Progenitor cell of endocrine pancreas (in vitro differentiated cells): Measurements from ENCODE around the gene LYAR. TPM values are rescaled to one million over a fixed set of nuclear protein-coding genes. Genes with fewer than 3 reads are reported as not detected.

Experiments
- DNase-seq: peaks from one replicate; pipeline ENCODE4 v3.0.0; 2021; ENCODE audit warnings: low spot score; ENCODE audit not compliant: unreplicated experiment
- H3K27ac Mint-ChIP-seq: 2 replicates; pipeline ENCODE4 v1.8.0; 2021; ENCODE audit warnings: mild to moderate bottlenecking, moderate library complexity, mixed read lengths
- H3K27me3 Mint-ChIP-seq: 2 replicates; pipeline ENCODE4 v1.8.0; 2021; ENCODE audit warnings: mixed read lengths
- H3K36me3 Mint-ChIP-seq: 2 replicates; pipeline ENCODE4 v1.8.0; 2022; ENCODE audit warnings: mixed read lengths; ENCODE audit not compliant: insufficient read depth
- H3K4me1 Mint-ChIP-seq: 2 replicates; pipeline ENCODE4 v1.8.0; 2021; ENCODE audit warnings: low read depth, mixed read lengths
- H3K4me3 Mint-ChIP-seq: 2 replicates; pipeline ENCODE4 v1.8.0; 2021; ENCODE audit warnings: low read depth, mild to moderate bottlenecking, moderate library complexity, mixed read lengths
- H3K9me3 Mint-ChIP-seq: 2 replicates; pipeline ENCODE4 v1.8.0; 2021; ENCODE audit warnings: low read depth, mixed read lengths
- CTCF ChIP-seq: fragments of 200-600 bp; sonication (generic); IDR thresholded peaks from one replicate; pipeline ENCODE4 v1.5.0; 2021; ENCODE audit warnings: antibody characterized with exemption, mild to moderate bottlenecking; ENCODE audit not compliant: unreplicated experiment
- total RNA-seq: library from RNA; stranded (reverse); gene quantifications from 2 replicates; pipeline ENCODE4 v1.2.1, GENCODE V29; 2021

The LYAR gene
- total RNA-seq, 1 donor from 2014 or later: 18.7 TPM

- Mint-ChIP-seq H3K4me3 (no peak overlapping the region), H3K27ac (no peak overlapping the region), H3K9me3 (no peaks in the 10 kb centered on the region), H3K36me3 (no peaks in the 10 kb centered on the region), H3K4me1 (peaks cover 3% of the 10 kb centered on the region), H3K27me3 (peaks cover 13% of the 10 kb centered on the region)
- TF ChIP-seq CTCF: no peak
- no peak for DNase-seq
These were observed 43.3 kb upstream of the LYAR start for GRCh38 chr4:4333265-4333706.

- DNase-seq: no peak
- Mint-ChIP-seq H3K27me3 (peaks cover 5% of the 10 kb centered on the region), H3K4me1 (peaks cover 3% of the 10 kb centered on the region), H3K9me3 (no peaks in the 10 kb centered on the region), H3K36me3 (no peaks in the 10 kb centered on the region), H3K27ac (no peak overlapping the region), H3K4me3 (no peak overlapping the region)
- TF ChIP-seq CTCF: no peak
These were observed 42.6 kb upstream of the LYAR start for GRCh38 chr4:4332529-4332928.

- no peak overlapping the region for H3K27ac Mint-ChIP-seq
- H3K9me3 Mint-ChIP-seq: no peaks in the 10 kb centered on the region
- H3K36me3 Mint-ChIP-seq: no peaks in the 10 kb centered on the region
- DNase-seq: no peak
- H3K4me3 Mint-ChIP-seq: no peak overlapping the region
- peaks cover 3% of the 10 kb centered on the region for H3K27me3 Mint-ChIP-seq
- peaks cover 3% of the 10 kb centered on the region for H3K4me1 Mint-ChIP-seq
- no peak for TF ChIP-seq CTCF
These were observed 40.8 kb upstream of the LYAR start for GRCh38 chr4:4330794-4331193.

- H3K4me1 Mint-ChIP-seq: peaks cover under 1% of the 10 kb centered on the region
- no peak overlapping the region for H3K4me3 Mint-ChIP-seq
- no peaks in the 10 kb centered on the region for H3K36me3 Mint-ChIP-seq
- H3K27me3 Mint-ChIP-seq: peaks cover 1% of the 10 kb centered on the region
- no peak for DNase-seq
- H3K9me3 Mint-ChIP-seq: no peaks in the 10 kb centered on the region
- no peak overlapping the region for H3K27ac Mint-ChIP-seq
- no peak for TF ChIP-seq CTCF
These were observed 39.5 kb upstream of the LYAR start for GRCh38 chr4:4329496-4329895.

- DNase-seq: no peak
- peaks cover 1% of the 10 kb centered on the region for H3K36me3 Mint-ChIP-seq
- no peak overlapping the region for H3K27ac Mint-ChIP-seq
- no peaks in the 10 kb centered on the region for H3K9me3 Mint-ChIP-seq
- no peak overlapping the region for H3K4me3 Mint-ChIP-seq
- TF ChIP-seq CTCF: no peak
- peaks cover 3% of the 10 kb centered on the region for H3K4me1 Mint-ChIP-seq
- H3K27me3 Mint-ChIP-seq: no peaks in the 10 kb centered on the region
These were observed 38.9 kb upstream of the LYAR start for GRCh38 chr4:4328840-4329239.
